ENCODE data around the gene SHLD2.

- TF ChIP-seq EZH2 (IDR thresholded peaks at IDR 0.05; ENCODE audit: low read depth) (no peak), CTCF (conservative IDR thresholded peaks at IDR 0.05) (no peak)
Measured at GRCh38 chr10:87089746-87090145, 5.3 kb upstream of the SHLD2 start.
